Fibroblast of skin of back (primary cell): ENCODE results near the gene POU5F1.
"Not testable (repeated sequence)": the region's sequence is repeated elsewhere in the genome, so short reads cannot be mapped to it uniquely, and the experiment has no call there.

Source experiments
- DNase-seq: peaks from one replicate; pipeline ENCODE4 v3.0.0-alpha.2; 2013

Gene POU5F1

GRCh38 chr6:31190488-31190887, 20.0 kb upstream of the POU5F1 start:
- no peak for DNase-seq

GRCh38 chr6:31189223-31189622, 18.7 kb upstream of the POU5F1 start:
- not testable (repeated sequence) for DNase-seq

- DNase-seq: no peak
Measured at GRCh38 chr6:31187780-31188194, 17.3 kb upstream of the POU5F1 start.

GRCh38 chr6:31186052-31186734, 15.7 kb upstream of the POU5F1 start:
- DNase-seq: no peak

GRCh38 chr6:31185695-31186051, 15.2 kb upstream of the POU5F1 start:
- not testable (repeated sequence) for DNase-seq

- DNase-seq: not testable (repeated sequence)
Measured at GRCh38 chr6:31183859-31184258, 13.4 kb upstream of the POU5F1 start.

- not testable (repeated sequence) for DNase-seq
Measured at GRCh38 chr6:31183287-31183686, 12.8 kb upstream of the POU5F1 start.

- peak; percentile 70 for DNase-seq
Measured at GRCh38 chr6:31180500-31180899, 10.0 kb upstream of the POU5F1 start.

GRCh38 chr6:31179896-31180295, 9.4 kb upstream of the POU5F1 start:
- DNase-seq: no peak

- no peak for DNase-seq
Measured at GRCh38 chr6:31179042-31179386, 8.5 kb upstream of the POU5F1 start.

- DNase-seq: no peak
Measured at GRCh38 chr6:31178143-31179041, 7.9 kb upstream of the POU5F1 start.

- DNase-seq: peak; percentile 76
Measured at GRCh38 chr6:31175971-31176370, 5.5 kb upstream of the POU5F1 start.

GRCh38 chr6:31174378-31174777, 3.9 kb upstream of the POU5F1 start:
- DNase-seq: no peak

GRCh38 chr6:31173406-31173805, 2.9 kb upstream of the POU5F1 start:
- DNase-seq: no peak

- DNase-seq: no peak
Measured at GRCh38 chr6:31172973-31173384, 2.5 kb upstream of the POU5F1 start.

- DNase-seq: no peak
Measured at GRCh38 chr6:31171931-31172905, 1.7 kb upstream of the POU5F1 start.

- DNase-seq: no peak
Measured at GRCh38 chr6:31170987-31171671, 647 bp upstream of the POU5F1 start.

GRCh38 chr6:31169858-31170599, 453 bp downstream of the POU5F1 start:
- not testable (repeated sequence) for DNase-seq

GRCh38 chr6:31169123-31169857, 1.2 kb downstream of the POU5F1 start:
- no peak for DNase-seq

GRCh38 chr6:31168606-31169005, 1.9 kb downstream of the POU5F1 start:
- no peak for DNase-seq

GRCh38 chr6:31165986-31166385, 4.5 kb downstream of the POU5F1 start:
- DNase-seq: no peak
